Muscle of arm (tissue), 14 donors: ENCODE data around the gene SAMD4B. TPM values are rescaled to one million over a fixed set of nuclear protein-coding genes. Genes with fewer than 3 reads are reported as not detected.

Experiments used
- DNase-seq: peaks from one replicate; pipeline ENCODE4 v3.0.0-alpha.2; 2013
- long read RNA-seq, 11 donors: transcript quantifications; one replicate each; lab custom pipeline, GENCODE V29; 2026
- polyA plus RNA-seq, 12 donors: library from polyadenylated mRNA; unstranded; fragments of 120-200 nt; gene quantifications; one replicate each; pipeline ENCODE4 v1.2.1, GENCODE V29; 2013; ENCODE audit not compliant: insufficient read length in 12 of 12

Gene SAMD4B, protein sequence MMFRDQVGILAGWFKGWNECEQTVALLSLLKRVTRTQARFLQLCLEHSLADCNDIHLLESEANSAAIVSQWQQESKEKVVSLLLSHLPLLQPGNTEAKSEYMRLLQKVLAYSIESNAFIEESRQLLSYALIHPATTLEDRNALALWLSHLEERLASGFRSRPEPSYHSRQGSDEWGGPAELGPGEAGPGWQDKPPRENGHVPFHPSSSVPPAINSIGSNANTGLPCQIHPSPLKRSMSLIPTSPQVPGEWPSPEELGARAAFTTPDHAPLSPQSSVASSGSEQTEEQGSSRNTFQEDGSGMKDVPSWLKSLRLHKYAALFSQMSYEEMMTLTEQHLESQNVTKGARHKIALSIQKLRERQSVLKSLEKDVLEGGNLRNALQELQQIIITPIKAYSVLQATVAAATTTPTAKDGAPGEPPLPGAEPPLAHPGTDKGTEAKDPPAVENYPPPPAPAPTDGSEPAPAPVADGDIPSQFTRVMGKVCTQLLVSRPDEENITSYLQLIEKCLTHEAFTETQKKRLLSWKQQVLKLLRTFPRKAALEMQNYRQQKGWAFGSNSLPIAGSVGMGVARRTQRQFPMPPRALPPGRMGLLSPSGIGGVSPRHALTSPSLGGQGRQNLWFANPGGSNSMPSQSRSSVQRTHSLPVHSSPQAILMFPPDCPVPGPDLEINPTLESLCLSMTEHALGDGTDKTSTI
- 100 to 1,000 TPM in 2 of 12 donors, 10 to 100 TPM in 9, not detected in 1; 57.9 to 191 (median 74.7) TPM for polyA plus RNA-seq
- long read RNA-seq, donor 1, transcript SAMD4B-204 (1 exons, 578 nt), result major isoform, 19 of 6,100 reads
- long read RNA-seq, donor 1, partial matches to known transcripts, result 5,686 of 6,100 reads
- long read RNA-seq, donor 1, other reads (novel, unspliced or antisense), result 384 of 6,100 reads
- long read RNA-seq, donor 2, transcript SAMD4B-204 (1 exons, 578 nt), result major isoform, 16 of 10,058 reads
- long read RNA-seq, donor 2, partial matches to known transcripts, result 9,277 of 10,058 reads
- long read RNA-seq, donor 2, other reads (novel, unspliced or antisense), result 762 of 10,058 reads
- long read RNA-seq, donor 3, transcript SAMD4B-204 (1 exons, 578 nt), result major isoform, 5 of 8 reads
- long read RNA-seq, donor 3, partial matches to known transcripts, result 0 of 8 reads
- long read RNA-seq, donor 3, other reads (novel, unspliced or antisense), result 0 of 8 reads
- long read RNA-seq, donor 4, transcript SAMD4B-204 (1 exons, 578 nt), result major isoform, 11 of 15 reads
- long read RNA-seq, donor 4, partial matches to known transcripts, result 0 of 15 reads
- long read RNA-seq, donor 4, other reads (novel, unspliced or antisense), result 0 of 15 reads
- long read RNA-seq, donor 5, transcript SAMD4B-204 (1 exons, 578 nt), result minor isoform, 10 of 25 reads
- long read RNA-seq, donor 5, transcript SAMD4B-211 (1 exons, 2,690 nt), result major isoform, 12 of 25 reads
- long read RNA-seq, donor 5, partial matches to known transcripts, result 0 of 25 reads
- long read RNA-seq, donor 5, other reads (novel, unspliced or antisense), result 0 of 25 reads
- long read RNA-seq, donor 6, transcript SAMD4B-204 (1 exons, 578 nt), result major isoform, 8 of 11 reads
- long read RNA-seq, donor 6, partial matches to known transcripts, result 0 of 11 reads
- long read RNA-seq, donor 6, other reads (novel, unspliced or antisense), result 0 of 11 reads
- long read RNA-seq, donor 7, transcript SAMD4B-204 (1 exons, 578 nt), result major isoform, 8 of 9 reads
- long read RNA-seq, donor 7, partial matches to known transcripts, result 0 of 9 reads
- long read RNA-seq, donor 7, other reads (novel, unspliced or antisense), result 0 of 9 reads
- long read RNA-seq, donor 8, transcript SAMD4B-211 (1 exons, 2,690 nt), result minor isoform, 5 of 22 reads
- long read RNA-seq, donor 8, transcript SAMD4B-204 (1 exons, 578 nt), result major isoform, 11 of 22 reads
- long read RNA-seq, donor 8, partial matches to known transcripts, result 5 of 22 reads
- long read RNA-seq, donor 8, other reads (novel, unspliced or antisense), result 0 of 22 reads
- long read RNA-seq, donor 9, transcript SAMD4B-204 (1 exons, 578 nt), result major isoform, 11 of 18 reads
- long read RNA-seq, donor 9, partial matches to known transcripts, result 7 of 18 reads
- long read RNA-seq, donor 9, other reads (novel, unspliced or antisense), result 0 of 18 reads
- long read RNA-seq, donor 10, transcript SAMD4B-204 (1 exons, 578 nt), result major isoform, 5 of 31 reads
- long read RNA-seq, donor 10, partial matches to known transcripts, result 11 of 31 reads
- long read RNA-seq, donor 10, other reads (novel, unspliced or antisense), result 11 of 31 reads
- long read RNA-seq, donor 11, transcript SAMD4B-204 (1 exons, 578 nt), result major isoform, 6 of 7,205 reads
- long read RNA-seq, donor 11, partial matches to known transcripts, result 6,625 of 7,205 reads
- long read RNA-seq, donor 11, other reads (novel, unspliced or antisense), result 570 of 7,205 reads

DNA sequence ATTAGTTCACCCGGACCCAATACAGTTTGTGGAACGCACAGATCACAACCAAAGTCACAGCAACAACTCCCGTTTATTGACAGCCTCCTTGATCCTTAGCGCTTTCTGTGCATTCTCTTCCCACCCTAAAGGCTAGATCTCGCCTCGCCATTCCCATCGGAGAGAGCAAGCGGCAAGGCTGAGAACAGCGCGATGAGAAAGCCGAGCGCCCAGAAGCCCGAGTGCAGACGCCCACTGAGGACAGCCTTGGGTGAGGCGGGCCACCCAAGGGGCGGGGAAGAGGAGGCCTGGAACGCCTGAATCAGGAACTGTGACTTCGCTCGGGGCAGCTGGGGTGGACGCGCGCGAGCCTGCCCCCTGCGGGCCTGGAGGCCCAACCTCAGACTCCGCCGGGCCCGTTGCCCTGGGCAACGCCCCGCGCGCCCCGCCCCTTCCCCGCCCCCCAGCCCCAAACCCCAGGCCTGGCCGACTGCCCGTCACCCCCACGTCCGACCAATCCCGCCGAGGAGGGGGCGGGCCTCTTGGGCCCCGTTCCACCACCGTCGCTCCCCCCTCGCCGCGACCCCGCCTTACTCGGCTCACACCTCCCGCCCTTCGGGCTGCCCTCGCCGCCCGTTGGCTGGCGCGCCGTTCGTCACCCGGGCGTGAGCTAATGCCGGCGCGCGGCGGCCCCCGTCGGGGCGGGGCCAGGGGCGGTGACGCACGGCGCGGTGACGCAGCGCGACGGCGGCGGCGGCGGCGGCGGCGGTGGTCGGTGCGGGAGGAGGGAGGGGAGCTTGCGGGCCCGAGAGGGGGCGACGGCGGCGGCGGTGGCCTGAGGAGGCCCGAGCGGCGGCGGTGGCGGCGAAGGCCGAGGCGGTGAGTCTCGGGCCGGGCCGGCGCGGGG is at the start of gene SAMD4B:
TSS of gene SAMD4B (plus strand) at position 703 of the 886 bp plus-strand sequence. CDS start 14,473 bp downstream, outside the sequence.
- DNase-seq, result peak; percentile 98

DNA sequence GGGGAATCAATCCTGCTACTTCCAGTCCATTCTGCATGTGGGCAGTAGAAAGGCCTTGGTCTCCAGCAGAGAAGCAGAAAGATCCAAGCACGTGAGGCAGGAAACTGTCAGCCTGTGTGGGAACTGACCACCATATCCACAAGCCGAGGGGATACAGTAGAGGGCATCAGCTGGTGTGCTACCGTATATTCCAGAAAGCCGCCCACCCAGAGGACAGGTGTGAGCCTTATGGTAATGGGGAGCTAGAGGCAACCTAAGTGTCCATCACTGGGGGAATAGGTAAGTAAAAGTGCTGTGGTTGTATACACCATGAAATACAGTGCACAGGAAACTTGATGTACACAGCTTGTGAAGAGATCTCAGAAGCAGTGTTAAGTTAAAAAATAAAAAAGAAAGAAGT is 48.8 kb upstream of the SAMD4B start:
- no peak for DNase-seq

DNA sequence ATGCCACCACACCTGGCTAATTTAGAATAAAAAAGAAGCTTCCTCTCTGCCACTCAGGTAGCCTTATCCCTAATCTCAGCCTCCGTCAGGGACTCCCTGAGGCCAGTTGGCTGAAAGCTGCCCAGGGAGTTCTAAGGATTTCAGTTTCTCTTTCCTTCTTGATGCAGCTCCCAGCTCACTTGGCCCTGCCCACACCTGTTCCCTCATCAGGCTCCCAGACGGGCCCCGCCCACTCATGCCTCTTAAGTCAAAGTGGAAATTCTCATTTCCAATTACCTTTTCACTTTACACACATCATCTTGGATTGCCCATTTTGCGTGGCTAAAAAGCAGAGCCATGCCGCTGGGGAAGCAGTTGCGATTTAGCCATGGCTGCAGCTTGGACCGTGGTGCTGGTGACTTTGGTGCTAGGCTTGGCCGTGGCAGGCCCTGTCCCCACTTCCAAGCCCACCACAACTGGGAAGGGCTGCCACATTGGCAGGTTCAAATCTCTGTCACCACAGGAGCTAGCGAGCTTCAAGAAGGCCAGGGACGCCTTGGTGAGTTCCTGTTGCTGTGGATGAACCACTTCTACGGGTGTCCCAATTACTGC is 46.1 kb upstream of the SAMD4B start, which contains the start of gene IFNL1:
TSS of gene IFNL1 (plus strand) at position 353 of the 591 bp plus-strand sequence. CDS start at position 368, 15 bp downstream.
- DNase-seq, result no peak

DNA sequence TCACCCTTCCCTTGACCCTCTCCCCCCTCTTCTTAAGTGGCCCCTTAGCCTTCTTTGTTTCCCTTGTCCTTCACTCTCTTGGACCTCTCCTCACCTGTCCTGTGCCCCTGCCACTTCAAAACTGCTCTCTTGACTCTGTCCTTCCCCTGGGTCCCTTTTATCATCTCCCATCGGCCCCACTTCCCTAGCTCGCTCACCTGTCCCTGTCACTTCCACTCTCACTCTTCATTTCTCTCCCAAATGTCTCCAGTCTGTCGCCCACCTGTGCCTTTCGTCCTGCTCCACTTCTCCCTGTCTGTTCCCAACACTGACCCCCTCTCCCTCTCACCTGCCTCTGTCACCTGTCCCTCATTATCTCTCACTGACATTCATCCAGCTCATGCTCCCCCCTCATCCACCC is 45.3 kb upstream of the SAMD4B start:
- DNase-seq, result no peak

GRCh38 chr19:39297931-39298634 is 44.1 kb upstream of the SAMD4B start:
- no peak for DNase-seq

GRCh38 chr19:39299404-39299803 is 42.8 kb upstream of the SAMD4B start:
- no peak for DNase-seq

DNA sequence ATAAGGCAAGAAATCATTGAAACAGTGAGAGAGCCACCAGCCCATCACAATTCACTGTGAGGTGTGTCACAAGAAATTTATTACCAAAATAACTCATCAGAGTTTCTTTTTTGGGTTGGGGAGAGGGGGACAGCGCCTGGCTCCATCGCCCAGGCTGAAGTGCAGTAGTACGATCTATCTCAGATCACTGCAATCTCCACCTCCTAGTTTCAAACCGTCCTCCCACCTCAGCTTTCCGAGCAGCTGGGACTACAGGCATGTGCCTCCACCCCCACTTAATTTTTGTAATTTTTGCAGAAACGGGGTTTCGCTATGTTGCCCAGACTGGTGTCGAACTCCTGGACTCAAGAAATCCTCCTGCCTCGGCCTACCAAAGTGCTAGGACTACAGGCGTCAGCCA is 42.4 kb upstream of the SAMD4B start:
- no peak for DNase-seq

DNA sequence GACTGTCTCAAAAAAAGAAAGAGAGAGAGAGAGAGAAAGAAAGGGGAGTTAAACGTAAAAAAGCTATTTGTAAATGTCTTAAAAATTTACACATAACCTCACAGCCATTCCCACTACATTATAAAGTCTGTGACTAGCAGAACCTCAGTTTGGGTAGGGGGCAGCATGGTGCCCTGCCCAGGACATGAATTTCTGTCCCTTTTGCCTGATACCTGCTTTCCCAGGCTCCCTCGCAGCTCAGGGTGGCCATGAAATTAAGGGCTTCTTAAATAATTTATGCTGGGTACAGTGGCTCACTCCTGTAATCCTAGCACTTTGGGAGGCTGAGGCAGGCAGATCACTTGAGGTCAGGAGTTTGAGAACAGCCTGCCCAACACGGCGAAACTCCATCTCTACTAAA is 41.2 kb upstream of the SAMD4B start:
- DNase-seq, result no peak

DNA sequence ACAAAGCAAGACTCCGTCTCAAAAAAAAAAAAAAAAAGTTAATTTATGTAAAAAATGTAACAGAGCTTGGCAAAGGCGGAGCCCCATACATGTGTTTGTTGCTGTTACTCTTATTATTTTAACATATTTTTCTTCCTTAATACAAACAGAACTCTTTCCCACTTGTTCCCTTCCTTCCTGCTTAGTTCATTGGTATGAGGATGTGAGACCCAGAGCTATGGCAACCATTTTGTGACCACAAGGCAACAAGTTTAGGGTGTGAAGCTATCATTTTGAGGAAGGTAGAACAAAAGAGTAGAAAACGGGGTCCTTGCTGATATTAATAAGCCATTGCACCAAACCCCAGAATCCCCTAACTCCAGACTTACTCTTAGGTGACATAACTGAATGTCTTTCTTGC is 40.7 kb upstream of the SAMD4B start:
- no peak for DNase-seq

GRCh38 chr19:39303373-39304184 is 38.6 kb upstream of the SAMD4B start:
- DNase-seq, result no peak

- DNase-seq, result no peak
Observed at GRCh38 chr19:39304185-39304513, 38.1 kb upstream of the SAMD4B start.

DNA sequence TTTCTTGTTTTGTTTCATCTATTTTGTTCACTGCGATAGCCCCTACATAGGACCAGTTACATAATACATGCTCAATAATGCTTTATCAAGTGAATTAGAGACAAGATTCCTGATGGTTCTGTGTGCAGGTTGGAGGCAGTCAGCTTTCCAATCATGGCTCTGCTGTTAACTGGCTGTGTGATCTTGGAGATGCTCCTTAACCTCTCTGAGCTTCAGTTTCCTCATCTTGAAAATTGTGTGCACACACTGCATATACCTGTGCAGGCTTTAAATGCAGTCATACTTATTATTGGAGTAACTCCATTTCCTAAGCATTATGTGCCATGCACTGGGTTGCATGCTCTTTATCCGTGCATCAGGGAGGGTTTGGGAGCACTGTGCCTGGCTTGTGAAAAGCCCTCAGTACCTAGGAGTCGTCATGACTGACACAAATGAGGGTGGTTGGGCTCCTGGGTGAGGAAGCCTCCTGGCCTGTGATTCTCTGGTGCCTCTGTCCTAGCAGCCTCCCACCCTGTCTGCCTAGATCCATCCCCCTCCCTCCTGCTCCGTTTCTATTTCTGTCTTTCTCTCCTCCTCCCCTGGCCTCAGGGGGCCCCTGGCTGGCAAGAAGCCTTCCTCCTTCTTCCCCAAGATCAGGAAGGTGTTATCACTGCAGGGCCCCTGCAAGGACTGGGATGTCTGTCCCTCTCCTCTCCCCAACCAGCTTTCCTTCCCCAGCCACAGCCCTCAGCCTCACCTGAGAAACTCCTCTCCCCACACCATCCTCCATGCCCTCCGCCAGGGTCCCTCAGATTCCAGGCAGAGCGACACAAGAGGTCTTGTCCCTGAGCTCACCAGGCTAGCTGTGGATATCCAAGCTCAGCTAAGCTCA is 37.3 kb upstream of the SAMD4B start:
- DNase-seq, result no peak

GRCh38 chr19:39306075-39306474 is 36.1 kb upstream of the SAMD4B start:
- DNase-seq, result no peak

DNA sequence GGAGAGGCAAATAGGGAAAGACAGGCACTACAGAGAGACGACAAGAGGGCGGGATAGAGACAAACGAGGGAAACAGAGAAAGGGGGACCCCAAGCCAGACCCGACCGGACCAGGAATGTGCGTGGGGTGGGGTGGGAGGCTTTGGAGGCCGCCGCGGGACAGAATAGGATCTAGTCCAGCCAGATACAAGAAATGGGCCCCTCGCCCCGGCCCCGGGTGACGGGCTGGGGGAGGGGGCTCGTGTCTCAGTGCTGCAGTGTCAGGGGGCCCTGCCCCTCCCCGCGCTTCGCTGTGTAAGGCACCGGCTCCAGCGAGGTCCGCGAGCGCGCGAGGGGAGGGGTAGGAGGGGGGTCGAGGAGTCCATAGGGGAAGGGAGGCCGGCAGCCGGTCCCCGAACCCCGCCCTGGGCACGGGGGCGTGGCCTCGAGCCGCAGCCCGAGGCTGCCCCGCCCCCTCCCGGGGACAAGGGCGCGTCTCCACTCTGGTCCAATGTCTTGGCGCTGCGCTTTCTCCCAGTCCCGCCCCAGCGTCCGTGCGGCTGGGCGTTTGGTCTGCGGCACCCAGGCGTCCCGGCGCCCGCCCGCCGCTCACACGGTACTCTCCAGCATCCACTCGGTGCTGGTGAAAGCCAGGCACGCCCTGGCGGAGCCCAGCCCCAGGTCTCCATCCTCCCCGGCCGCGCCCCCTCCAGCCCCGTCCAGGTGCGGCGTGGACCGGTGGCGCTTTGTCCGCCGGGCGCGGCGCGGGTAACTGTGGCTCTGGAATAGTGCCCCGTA is 35.0 kb upstream of the SAMD4B start:
- DNase-seq, result no peak
